GM23338 (cell line): ENCODE data around the gene FGFRL1. TPM values are rescaled to one million over a fixed set of nuclear protein-coding genes. Genes with fewer than 3 reads are reported as not detected.

Experiments
- ATAC-seq: fragments of 200-7000 bp; cut with Tn5 transposase; 3 replicates; pipeline ENCODE4 v1.9.1; 2020
- DNase-seq: peaks from one replicate; pipeline ENCODE4 v3.0.0-alpha.2; 2015; ENCODE audit warnings: low spot score
- H2AFZ ChIP-seq: fragments of 200-600 bp; sonication (generic); 2 replicates; pipeline ENCODE4 v1.8.0; 2016; ENCODE audit warnings: antibody characterized with exemption, mild to moderate bottlenecking, moderate library complexity
- H3F3A ChIP-seq: fragments of 200-600 bp; sonication (generic); replicated peaks from 2 replicates; pipeline ENCODE4 v1.8.0; 2017; ENCODE audit warnings: antibody characterized with exemption, mixed run types, low read depth
- H3K27ac ChIP-seq: fragments of 200-600 bp; sonication (generic); 2 replicates; pipeline ENCODE4 v1.6.1; 2016; ENCODE audit warnings: low read depth
- H3K27me3 ChIP-seq: fragments of 200-600 bp; sonication (generic); 2 replicates; pipeline ENCODE4 v1.8.0; 2016; ENCODE audit warnings: mild to moderate bottlenecking, mixed run types, moderate library complexity; ENCODE audit not compliant: insufficient read depth
- H3K36me3 ChIP-seq: fragments of 200-600 bp; sonication (generic); 2 replicates; pipeline ENCODE4 v1.8.0; 2016; ENCODE audit warnings: mild to moderate bottlenecking; ENCODE audit not compliant: insufficient read depth
- H3K4me1 ChIP-seq: fragments of 200-600 bp; sonication (generic); 2 replicates; pipeline ENCODE4 v1.8.0; 2016; ENCODE audit warnings: mild to moderate bottlenecking, moderate library complexity; ENCODE audit not compliant: insufficient read depth
- H3K4me2 ChIP-seq: fragments of 200-600 bp; sonication (generic); 2 replicates; pipeline ENCODE4 v1.7.1; 2017; ENCODE audit warnings: mixed run types
- H3K4me3 ChIP-seq: fragments of 200-600 bp; sonication (generic); 2 replicates; pipeline ENCODE4 v1.6.1; 2016; ENCODE audit warnings: mixed run types
- H3K79me2 ChIP-seq: fragments of 200-600 bp; sonication (generic); replicated peaks from 2 replicates; pipeline ENCODE4 v1.8.0; 2017; ENCODE audit warnings: mild to moderate bottlenecking; ENCODE audit not compliant: insufficient read depth
- H3K9me2 ChIP-seq: fragments of 200-600 bp; sonication (generic); 2 replicates; pipeline ENCODE4 v1.8.0; 2017; ENCODE audit not compliant: insufficient read depth
- H4K20me1 ChIP-seq: fragments of 200-600 bp; sonication (generic); replicated peaks from 2 replicates; pipeline ENCODE4 v1.8.0; 2017; ENCODE audit warnings: mild to moderate bottlenecking; ENCODE audit not compliant: insufficient read depth
- H3K27ac Mint-ChIP-seq: 2 replicates; pipeline ENCODE4 v1.8.0; 2020; ENCODE audit warnings: inconsistent platforms, mild to moderate bottlenecking, moderate library complexity, mixed read lengths
- H3K27me3 Mint-ChIP-seq: 3 replicates; pipeline ENCODE4 v1.8.0; 2022; ENCODE audit warnings: low read depth, mild to moderate bottlenecking, moderate library complexity, mixed read lengths, inconsistent platforms; ENCODE audit not compliant: insufficient read depth, poor library complexity
- H3K36me3 Mint-ChIP-seq: 3 replicates; pipeline ENCODE4 v1.8.0; 2021; ENCODE audit warnings: low read depth, mild to moderate bottlenecking, inconsistent platforms, moderate library complexity, mixed read lengths
- H3K4me1 Mint-ChIP-seq: 3 replicates; pipeline ENCODE4 v1.8.0; 2020; ENCODE audit warnings: mild to moderate bottlenecking, inconsistent platforms, mixed read lengths
- H3K4me3 Mint-ChIP-seq: 3 replicates; pipeline ENCODE4 v1.8.0; 2021; ENCODE audit warnings: moderate library complexity, mild to moderate bottlenecking, inconsistent platforms, mixed read lengths
- H3K9me3 Mint-ChIP-seq: 3 replicates; pipeline ENCODE4 v1.8.0; 2020; ENCODE audit warnings: moderate library complexity, mild to moderate bottlenecking, inconsistent platforms, mixed read lengths
- CREB1 ChIP-seq: fragments of 250-450 bp; sonication (Bioruptor Pico); IDR thresholded peaks from 2 replicates; pipeline ENCODE4 v1.5.0; 2020; ENCODE audit warnings: low read depth, mild to moderate bottlenecking, moderate library complexity
- CTCF ChIP-seq, 2 experiments: fragments of 200-600 bp in 1 of 2; sonication (generic) in 1 of 2; conservative IDR thresholded peaks; 2 replicates each; pipeline versions ENCODE4 v1.5.1 to v1.6.1; 2016 to 2017; ENCODE audit warnings: antibody characterized with exemption in 2 of 2, low read depth in 2 of 2, mild to moderate bottlenecking in 2 of 2, moderate library complexity in 1 of 2
- EZH2 ChIP-seq: fragments of 200-600 bp; sonication (generic); IDR thresholded peaks from one replicate; pipeline ENCODE4 v1.8.0; 2017; ENCODE audit warnings: antibody characterized with exemption, mild to moderate bottlenecking, low read depth; ENCODE audit not compliant: unreplicated experiment
- EZH2phosphoT487 ChIP-seq: fragments of 200-600 bp; sonication (generic); IDR thresholded peaks from one replicate; pipeline ENCODE4 v1.8.1; 2018; ENCODE audit warnings: antibody characterized with exemption; ENCODE audit not compliant: unreplicated experiment
- JUNB ChIP-seq: IDR thresholded peaks from one replicate; pipeline ENCODE4 v1.6.1; 2016; ENCODE audit warnings: antibody characterized with exemption; ENCODE audit not compliant: unreplicated experiment
- NANOG ChIP-seq: IDR thresholded peaks from 2 replicates; pipeline ENCODE4 v1.6.1; 2016; ENCODE audit warnings: antibody characterized with exemption, borderline replicate concordance
- POLR2AphosphoS5 ChIP-seq: IDR thresholded peaks from 2 replicates; pipeline ENCODE4 v1.6.1; 2016; ENCODE audit warnings: antibody characterized with exemption, low read depth
- REST ChIP-seq: IDR thresholded peaks from one replicate; pipeline ENCODE4 v1.6.1; 2018; ENCODE audit warnings: antibody characterized with exemption; ENCODE audit not compliant: unreplicated experiment
- STAT1 ChIP-seq: IDR thresholded peaks from one replicate; pipeline ENCODE4 v1.6.1; 2016; ENCODE audit warnings: antibody characterized with exemption; ENCODE audit not compliant: unreplicated experiment
- ZNF114 ChIP-seq: fragments of 250-450 bp; sonication (Bioruptor Pico); IDR thresholded peaks from 2 replicates; pipeline ENCODE4 v1.5.0; 2020; ENCODE audit warnings: mild to moderate bottlenecking, moderate library complexity
- ZNF331 ChIP-seq: fragments of 250-450 bp; sonication (Bioruptor Pico); IDR thresholded peaks from 2 replicates; pipeline ENCODE4 v1.5.0; 2020; ENCODE audit warnings: low read depth, mild to moderate bottlenecking, moderate library complexity
- polyA plus RNA-seq: library from polyadenylated mRNA; unstranded; fragments of >200 nt; fragmentation: Nextera tagmentation; extraction: Ambion mirVana; gene quantifications from 2 replicates; pipeline ENCODE4 v1.2.1, GENCODE V29; 2016
- total RNA-seq: library from RNA; depleted of rRNA; stranded (reverse); fragments of >200 nt; shearing (Covaris generic); gene quantifications from 2 replicates; pipeline ENCODE4 v1.2.3, GENCODE V29; 2014
- TF ChIP-seq, protein P1 (sequence below): IDR thresholded peaks from 2 replicates; pipeline ENCODE4 v1.6.1; 2016; ENCODE audit warnings: antibody characterized with exemption
- TF ChIP-seq, protein P2 (sequence below): fragments of 250-450 bp; sonication (Bioruptor Pico); IDR thresholded peaks from 2 replicates; pipeline ENCODE4 v1.5.0; 2020; ENCODE audit warnings: mild to moderate bottlenecking, moderate library complexity

Gene FGFRL1
- total and polyA plus RNA-seq, 2 experiments from 2014 or later, result 7.0 to 35.8 TPM

- TF ChIP-seq NANOG (no peak), JUNB (no peak), EZH2 (no peak), POLR2AphosphoS5 (no peak), CREB1 (CRISPR knock-in tag) (no peak), EZH2phosphoT487 (no peak), REST (no peak), ZNF114 (CRISPR knock-in tag) (no peak), CTCF (conservative IDR thresholded peaks at IDR 0.05; ENCODE audit: low read depth in 2 of 2) (no peak), ZNF331 (CRISPR knock-in tag) (no peak), STAT1 (no peak)
- TF ChIP-seq, protein P1, sequence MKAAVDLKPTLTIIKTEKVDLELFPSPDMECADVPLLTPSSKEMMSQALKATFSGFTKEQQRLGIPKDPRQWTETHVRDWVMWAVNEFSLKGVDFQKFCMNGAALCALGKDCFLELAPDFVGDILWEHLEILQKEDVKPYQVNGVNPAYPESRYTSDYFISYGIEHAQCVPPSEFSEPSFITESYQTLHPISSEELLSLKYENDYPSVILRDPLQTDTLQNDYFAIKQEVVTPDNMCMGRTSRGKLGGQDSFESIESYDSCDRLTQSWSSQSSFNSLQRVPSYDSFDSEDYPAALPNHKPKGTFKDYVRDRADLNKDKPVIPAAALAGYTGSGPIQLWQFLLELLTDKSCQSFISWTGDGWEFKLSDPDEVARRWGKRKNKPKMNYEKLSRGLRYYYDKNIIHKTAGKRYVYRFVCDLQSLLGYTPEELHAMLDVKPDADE, result no peak
- TF ChIP-seq, protein P2, sequence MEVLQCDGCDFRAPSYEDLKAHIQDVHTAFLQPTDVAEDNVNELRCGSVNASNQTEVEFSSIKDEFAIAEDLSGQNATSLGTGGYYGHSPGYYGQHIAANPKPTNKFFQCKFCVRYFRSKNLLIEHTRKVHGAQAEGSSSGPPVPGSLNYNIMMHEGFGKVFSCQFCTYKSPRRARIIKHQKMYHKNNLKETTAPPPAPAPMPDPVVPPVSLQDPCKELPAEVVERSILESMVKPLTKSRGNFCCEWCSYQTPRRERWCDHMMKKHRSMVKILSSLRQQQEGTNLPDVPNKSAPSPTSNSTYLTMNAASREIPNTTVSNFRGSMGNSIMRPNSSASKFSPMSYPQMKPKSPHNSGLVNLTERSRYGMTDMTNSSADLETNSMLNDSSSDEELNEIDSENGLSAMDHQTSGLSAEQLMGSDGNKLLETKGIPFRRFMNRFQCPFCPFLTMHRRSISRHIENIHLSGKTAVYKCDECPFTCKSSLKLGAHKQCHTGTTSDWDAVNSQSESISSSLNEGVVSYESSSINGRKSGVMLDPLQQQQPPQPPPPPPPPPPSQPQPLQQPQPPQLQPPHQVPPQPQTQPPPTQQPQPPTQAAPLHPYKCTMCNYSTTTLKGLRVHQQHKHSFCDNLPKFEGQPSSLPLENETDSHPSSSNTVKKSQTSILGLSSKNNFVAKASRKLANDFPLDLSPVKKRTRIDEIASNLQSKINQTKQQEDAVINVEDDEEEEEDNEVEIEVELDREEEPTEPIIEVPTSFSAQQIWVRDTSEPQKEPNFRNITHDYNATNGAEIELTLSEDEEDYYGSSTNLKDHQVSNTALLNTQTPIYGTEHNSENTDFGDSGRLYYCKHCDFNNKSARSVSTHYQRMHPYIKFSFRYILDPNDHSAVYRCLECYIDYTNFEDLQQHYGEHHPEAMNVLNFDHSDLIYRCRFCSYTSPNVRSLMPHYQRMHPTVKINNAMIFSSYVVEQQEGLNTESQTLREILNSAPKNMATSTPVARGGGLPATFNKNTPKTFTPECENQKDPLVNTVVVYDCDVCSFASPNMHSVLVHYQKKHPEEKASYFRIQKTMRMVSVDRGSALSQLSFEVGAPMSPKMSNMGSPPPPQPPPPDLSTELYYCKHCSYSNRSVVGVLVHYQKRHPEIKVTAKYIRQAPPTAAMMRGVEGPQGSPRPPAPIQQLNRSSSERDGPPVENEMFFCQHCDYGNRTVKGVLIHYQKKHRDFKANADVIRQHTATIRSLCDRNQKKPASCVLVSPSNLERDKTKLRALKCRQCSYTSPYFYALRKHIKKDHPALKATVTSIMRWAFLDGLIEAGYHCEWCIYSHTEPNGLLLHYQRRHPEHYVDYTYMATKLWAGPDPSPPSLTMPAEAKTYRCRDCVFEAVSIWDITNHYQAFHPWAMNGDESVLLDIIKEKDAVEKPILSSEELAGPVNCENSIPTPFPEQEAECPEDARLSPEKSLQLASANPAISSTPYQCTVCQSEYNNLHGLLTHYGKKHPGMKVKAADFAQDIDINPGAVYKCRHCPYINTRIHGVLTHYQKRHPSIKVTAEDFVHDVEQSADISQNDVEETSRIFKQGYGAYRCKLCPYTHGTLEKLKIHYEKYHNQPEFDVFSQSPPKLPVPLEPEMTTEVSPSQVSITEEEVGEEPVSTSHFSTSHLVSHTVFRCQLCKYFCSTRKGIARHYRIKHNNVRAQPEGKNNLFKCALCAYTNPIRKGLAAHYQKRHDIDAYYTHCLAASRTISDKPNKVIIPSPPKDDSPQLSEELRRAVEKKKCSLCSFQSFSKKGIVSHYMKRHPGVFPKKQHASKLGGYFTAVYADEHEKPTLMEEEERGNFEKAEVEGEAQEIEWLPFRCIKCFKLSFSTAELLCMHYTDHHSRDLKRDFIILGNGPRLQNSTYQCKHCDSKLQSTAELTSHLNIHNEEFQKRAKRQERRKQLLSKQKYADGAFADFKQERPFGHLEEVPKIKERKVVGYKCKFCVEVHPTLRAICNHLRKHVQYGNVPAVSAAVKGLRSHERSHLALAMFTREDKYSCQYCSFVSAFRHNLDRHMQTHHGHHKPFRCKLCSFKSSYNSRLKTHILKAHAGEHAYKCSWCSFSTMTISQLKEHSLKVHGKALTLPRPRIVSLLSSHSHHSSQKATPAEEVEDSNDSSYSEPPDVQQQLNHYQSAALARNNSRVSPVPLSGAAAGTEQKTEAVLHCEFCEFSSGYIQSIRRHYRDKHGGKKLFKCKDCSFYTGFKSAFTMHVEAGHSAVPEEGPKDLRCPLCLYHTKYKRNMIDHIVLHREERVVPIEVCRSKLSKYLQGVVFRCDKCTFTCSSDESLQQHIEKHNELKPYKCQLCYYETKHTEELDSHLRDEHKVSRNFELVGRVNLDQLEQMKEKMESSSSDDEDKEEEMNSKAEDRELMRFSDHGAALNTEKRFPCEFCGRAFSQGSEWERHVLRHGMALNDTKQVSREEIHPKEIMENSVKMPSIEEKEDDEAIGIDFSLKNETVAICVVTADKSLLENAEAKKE, result no peak
- Histone ChIP-seq H3K4me1 (no peaks in the 10 kb centered on the region), H4K20me1 (no peaks in the 10 kb centered on the region), H3K36me3 (no peaks in the 10 kb centered on the region), H3K27ac (no peak overlapping the region), H3K4me3 (no peak overlapping the region), H3K4me2 (no peak overlapping the region), H2AFZ (no peak overlapping the region), H3K9me2 (no peaks in the 10 kb centered on the region), H3K27me3 (no peaks in the 10 kb centered on the region), H3F3A (no peaks in the 10 kb centered on the region), H3K79me2 (no peaks in the 10 kb centered on the region)
- Mint-ChIP-seq H3K4me3 (no peak overlapping the region), H3K4me1 (no peaks in the 10 kb centered on the region), H3K36me3 (peaks cover 2% of the 10 kb centered on the region; the same call in 1 of the 3 replicates), H3K27me3 (peaks cover 5% of the 10 kb centered on the region), H3K27ac (no peak overlapping the region), H3K9me3 (peaks cover 2% of the 10 kb centered on the region; the same call in 2 of the 3 replicates)
- ATAC-seq (no peak), DNase-seq (no peak)
Measured at GRCh38 chr4:1065732-1066131, 54.3 kb downstream of the FGFRL1 start.
